ENCODE results near the gene TNFRSF12A.
"Not testable (repeated sequence)": the region's sequence is repeated elsewhere in the genome, so short reads cannot be mapped to it uniquely, and the experiment has no call there.

TNFRSF12A gene

GRCh38 chr16:3060339-3061127 lies 40.4 kb downstream of the TNFRSF12A start:
- FAIRE-seq (no peak), DNase-seq (ENCODE audit: insufficient read length, low spot score) (no peak)

GRCh38 chr16:3062553-3062952 lies 42.4 kb downstream of the TNFRSF12A start:
- DNase-seq (ENCODE audit: insufficient read length, low spot score) (no peak), FAIRE-seq (no peak)

GRCh38 chr16:3063625-3064386 lies 43.6 kb downstream of the TNFRSF12A start:
- FAIRE-seq: no peak

GRCh38 chr16:3065069-3065741 lies 45.0 kb downstream of the TNFRSF12A start, which contains the start of gene IL32:
Gene IL32 (plus strand): TSS chr16:3065640. CDS start chr16:3065812, 172 bp downstream.
- DNase-seq (ENCODE audit: insufficient read length, low spot score): peak; percentile 60
- no peak for FAIRE-seq

More at GRCh38 chr16:3063625-3064386, 43.6 kb downstream of the TNFRSF12A start:
- no peak for DNase-seq (ENCODE audit: insufficient read length, low spot score)

- FAIRE-seq: no peak
- no peak for DNase-seq (ENCODE audit: insufficient read length, low spot score)
These were observed 45.7 kb downstream of the TNFRSF12A start for GRCh38 chr16:3065742-3066439.

- DNase-seq (ENCODE audit: insufficient read length, low spot score) (no peak), FAIRE-seq (no peak)
These were observed 46.2 kb downstream of the TNFRSF12A start for GRCh38 chr16:3066440-3066748.

GRCh38 chr16:3068487-3068886 lies 48.3 kb downstream of the TNFRSF12A start:
- DNase-seq (ENCODE audit: insufficient read length, low spot score) (no peak), FAIRE-seq (no peak)

- not testable (repeated sequence) for DNase-seq (ENCODE audit: insufficient read length, low spot score); FAIRE-seq
These were observed 49.0 kb downstream of the TNFRSF12A start for GRCh38 chr16:3069146-3069545.

- DNase-seq (ENCODE audit: insufficient read length, low spot score) (no peak), FAIRE-seq (no peak)
These were observed 50.5 kb downstream of the TNFRSF12A start for GRCh38 chr16:3070608-3071111.

- no peak for DNase-seq (ENCODE audit: insufficient read length, low spot score)
- FAIRE-seq: no peak
These were observed 51.5 kb downstream of the TNFRSF12A start for GRCh38 chr16:3071655-3072054.
